BLaER1 treated with 17β-estradiol and CSF1 and Interleukin-3, amounts not matched to agents 10 nM and 100 nM (cell line): ENCODE measurements around the gene PFKFB3.

Experiments
- H3K27ac ChIP-seq, 11 experiments: shearing (Covaris generic); formaldehyde crosslinking; 2 replicates each; pipeline ENCODE4 v1.8.1; 2022
- H3K27me3 ChIP-seq, 11 experiments: shearing (Covaris generic); formaldehyde crosslinking; 2 replicates each; pipeline ENCODE4 v1.8.1; 2022
- H3K36me3 ChIP-seq, 11 experiments: shearing (Covaris generic); formaldehyde crosslinking; 2 replicates each; pipeline ENCODE4 v1.8.1; 2022
- H3K4me1 ChIP-seq, 10 experiments: shearing (Covaris generic); formaldehyde crosslinking; 2 replicates each; pipeline ENCODE4 v1.8.1; 2022
- H3K4me2 ChIP-seq, 11 experiments: shearing (Covaris generic); formaldehyde crosslinking; 2 replicates each; pipeline ENCODE4 v1.8.1; 2022
- H3K4me3 ChIP-seq, 10 experiments: shearing (Covaris generic); formaldehyde crosslinking; 2 replicates each; pipeline ENCODE4 v1.8.1; 2022
- H3K9ac ChIP-seq, 11 experiments: shearing (Covaris generic); formaldehyde crosslinking; 2 replicates each; pipeline ENCODE4 v1.8.1; 2022
- H3K9me3 ChIP-seq, 11 experiments: shearing (Covaris generic); formaldehyde crosslinking; replicated peaks in 1 of 11; 2 replicates each; pipeline ENCODE4 v1.8.1; 2022
- H4K20me1 ChIP-seq, 11 experiments: shearing (Covaris generic); formaldehyde crosslinking; 2 replicates each; pipeline ENCODE4 v1.8.1; 2022
- Cebpa-rat ChIP-seq, 11 experiments: shearing (Covaris generic); IDR thresholded peaks; 2 replicates each; pipeline ENCODE4 v1.8.1; 2022

PFKFB3 gene

DNA sequence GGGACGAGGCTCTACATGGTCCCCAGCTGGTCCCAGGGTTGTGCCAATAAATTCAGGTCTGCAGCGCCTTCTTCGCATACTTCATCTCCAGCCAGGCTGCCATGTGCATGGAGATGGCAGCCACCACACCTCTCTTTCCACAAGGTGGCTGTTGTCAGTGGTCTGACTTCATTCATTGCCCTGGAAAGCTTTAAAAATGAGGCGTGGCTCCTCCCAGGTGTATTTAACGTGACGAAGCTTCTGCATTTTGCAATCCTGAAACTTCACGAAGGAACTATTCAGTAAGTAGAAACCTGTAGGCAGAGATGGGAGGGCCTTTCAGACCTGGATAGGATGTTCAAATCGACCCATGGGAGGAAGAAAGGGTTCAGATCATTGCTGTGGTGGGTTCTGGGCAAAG, 53.7 kb downstream of the PFKFB3 start:
- no peak for TF ChIP-seq Cebpa-rat (IDR thresholded peaks at IDR 0.05)
- Histone ChIP-seq H3K4me1 (peaks cover 12 to 50% (median 26%) of the 10 kb centered on the region in 10 experiments; a peak in 18 of 20 replicates), H4K20me1 (no peaks in the 10 kb centered on the region), H3K4me3 (no peak overlapping the region), H3K36me3 (peaks cover 0 to 48% (median 12%) of the 10 kb centered on the region in 11 experiments; a peak in 13 of 22 replicates), H3K27me3 (no peaks in the 10 kb centered on the region), H3K27ac (peak overlapping the region in 4 of 11 experiments; percentile 20 to 86 (median 54); a peak in 3 of 22 replicates), H3K4me2 (peak overlapping the region in 7 of 11 experiments; percentile 1 to 21 (median 20); a peak in 7 of 22 replicates), H3K9me3 (peaks cover 10 to 33% (median 26%) of the 10 kb centered on the region in 11 experiments), H3K9ac (no peak overlapping the region)

DNA sequence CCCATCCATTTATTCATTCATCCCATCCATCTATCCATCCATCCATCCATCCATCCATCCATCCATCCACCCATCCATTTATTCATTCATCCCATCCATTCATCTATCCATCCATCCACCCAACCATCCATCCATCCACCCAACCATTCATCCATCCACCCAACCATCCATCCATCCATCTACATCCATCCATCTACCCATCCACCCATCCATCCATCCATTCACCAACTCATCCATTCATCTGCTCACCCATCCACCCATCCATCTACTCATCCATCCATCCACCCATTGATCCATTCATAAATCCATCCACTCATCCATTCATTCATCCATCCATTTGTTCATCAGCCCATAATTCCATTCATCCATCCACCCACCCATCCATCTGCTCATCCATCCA, 56.4 kb downstream of the PFKFB3 start:
- Histone ChIP-seq H3K27me3 (no peaks in the 10 kb centered on the region), H3K36me3 (peaks cover 2 to 40% (median 17%) of the 10 kb centered on the region in 11 experiments; a peak in 14 of 22 replicates), H4K20me1 (no peaks in the 10 kb centered on the region), H3K9me3 (peaks cover 30 to 60% (median 51%) of the 10 kb centered on the region in 11 experiments), H3K27ac (peak overlapping the region in 5 of 11 experiments; percentile 67 to 86 (median 84); a peak in 10 of 22 replicates), H3K9ac (no peak overlapping the region), H3K4me1 (peaks cover 10 to 48% (median 26%) of the 10 kb centered on the region in 10 experiments; a peak in 18 of 20 replicates), H3K4me3 (no peak overlapping the region), H3K4me2 (peak overlapping the region in 9 of 11 experiments; percentile 23 to 72 (median 61); a peak in 14 of 22 replicates)
- TF ChIP-seq Cebpa-rat (IDR thresholded peaks at IDR 0.05), result no peak

DNA sequence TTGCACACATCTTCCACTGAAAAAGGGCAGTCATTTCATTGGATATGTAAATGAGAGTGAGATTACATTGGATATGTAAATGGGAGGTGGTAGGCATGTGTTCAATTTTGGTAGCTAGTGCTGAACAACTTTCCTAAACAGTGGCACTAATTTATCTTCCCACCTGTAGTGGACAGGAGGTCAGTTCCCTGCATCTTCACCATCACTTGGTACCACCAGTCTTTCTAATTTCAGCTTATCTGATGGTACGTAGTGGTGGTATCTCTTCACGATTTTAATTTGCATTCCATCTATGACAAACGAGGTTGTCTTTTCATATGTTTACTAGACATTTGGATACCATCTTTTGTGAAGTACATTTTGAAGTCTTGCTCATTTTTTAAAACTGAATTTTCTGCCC, 58.1 kb downstream of the PFKFB3 start:
- TF ChIP-seq Cebpa-rat (IDR thresholded peaks at IDR 0.05), result no peak
- Histone ChIP-seq H3K4me3 (peak overlapping the region in 1 of 10 experiments; percentile 17; a peak in 1 of 20 replicates), H3K36me3 (peaks cover 2 to 26% (median 10%) of the 10 kb centered on the region in 11 experiments; a peak in 13 of 22 replicates), H4K20me1 (no peaks in the 10 kb centered on the region), H3K9ac (peak overlapping the region in 5 of 11 experiments; percentile 7 to 69 (median 53); a peak in 9 of 22 replicates), H3K4me1 (peaks cover 8 to 48% (median 26%) of the 10 kb centered on the region in 10 experiments; a peak in 17 of 20 replicates), H3K27me3 (no peaks in the 10 kb centered on the region), H3K4me2 (peak overlapping the region in 5 of 11 experiments; percentile 56 to 72 (median 61); a peak in 11 of 22 replicates), H3K27ac (peak overlapping the region in 9 of 11 experiments; percentile 10 to 86 (median 70); a peak in 17 of 22 replicates), H3K9me3 (peaks cover 30 to 59% (median 51%) of the 10 kb centered on the region in 11 experiments)

DNA sequence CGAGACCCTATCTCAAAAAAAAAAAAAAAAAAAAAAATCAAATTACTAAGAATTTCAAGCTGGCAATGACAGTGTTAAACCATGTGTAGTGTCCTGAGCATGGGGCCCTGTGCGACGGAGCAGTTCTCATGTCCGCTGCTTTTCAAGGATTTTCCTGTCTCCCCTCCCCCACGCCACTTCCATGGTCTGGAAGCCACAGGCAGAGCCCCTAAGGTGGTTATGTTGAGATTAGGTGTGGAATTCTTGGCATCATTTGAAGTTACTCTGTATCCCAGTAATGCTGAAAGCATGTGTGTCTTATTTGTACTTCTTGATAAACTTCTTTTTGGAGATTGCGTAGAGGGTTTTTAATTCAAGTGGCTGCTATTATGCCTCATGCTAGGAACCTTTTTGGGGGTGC, 65.2 kb downstream of the PFKFB3 start:
- H4K20me1 ChIP-seq, result no peaks in the 10 kb centered on the region
- peaks cover 7 to 12% (median 11%) of the 10 kb centered on the region in 11 experiments for H3K9me3 ChIP-seq
- peak overlapping the region in 3 of 11 experiments; percentile 40 to 64 (median 63); a peak in 5 of 22 replicates for H3K27ac ChIP-seq
- peaks cover 0 to 9% (median 0%) of the 10 kb centered on the region in 11 experiments; a peak in 3 of 22 replicates for H3K36me3 ChIP-seq
- H3K4me3 ChIP-seq, result no peak overlapping the region
- TF ChIP-seq Cebpa-rat (IDR thresholded peaks at IDR 0.05), result no peak
- H3K4me1 ChIP-seq, result peaks cover 15 to 68% (median 39%) of the 10 kb centered on the region in 10 experiments; a peak in 19 of 20 replicates
- no peaks in the 10 kb centered on the region for H3K27me3 ChIP-seq
- peak overlapping the region in 4 of 11 experiments; percentile 53 to 80 (median 68); a peak in 8 of 22 replicates for H3K4me2 ChIP-seq
- H3K9ac ChIP-seq, result peak overlapping the region in 2 of 11 experiments; percentile 5 to 46; a peak in 2 of 22 replicates

DNA sequence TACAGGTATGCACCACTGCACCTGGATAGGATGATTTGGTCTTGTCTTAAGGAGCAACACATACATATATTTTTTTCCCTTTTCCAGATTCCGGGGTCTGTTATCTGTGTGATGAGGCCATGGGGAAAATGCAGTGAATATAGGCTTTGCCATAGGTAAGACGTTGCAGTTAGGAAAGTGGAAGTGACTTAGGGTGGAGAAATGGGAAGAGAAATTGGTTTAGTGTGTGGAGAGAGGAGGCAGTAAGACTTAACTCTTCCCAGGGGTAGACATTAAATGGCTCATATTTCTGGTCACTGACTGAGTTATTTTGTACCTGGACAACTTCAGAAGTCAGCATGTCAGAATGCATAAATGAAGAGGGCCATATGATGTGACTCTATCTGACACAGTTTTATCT, 66.7 kb downstream of the PFKFB3 start:
- Histone ChIP-seq H3K36me3 (no peaks in the 10 kb centered on the region), H3K4me2 (peak overlapping the region; percentile 35 to 86 (median 73); a peak in 21 of 22 replicates), H3K4me1 (peaks cover 15 to 83% (median 40%) of the 10 kb centered on the region in 10 experiments; a peak in 19 of 20 replicates)

DNA sequence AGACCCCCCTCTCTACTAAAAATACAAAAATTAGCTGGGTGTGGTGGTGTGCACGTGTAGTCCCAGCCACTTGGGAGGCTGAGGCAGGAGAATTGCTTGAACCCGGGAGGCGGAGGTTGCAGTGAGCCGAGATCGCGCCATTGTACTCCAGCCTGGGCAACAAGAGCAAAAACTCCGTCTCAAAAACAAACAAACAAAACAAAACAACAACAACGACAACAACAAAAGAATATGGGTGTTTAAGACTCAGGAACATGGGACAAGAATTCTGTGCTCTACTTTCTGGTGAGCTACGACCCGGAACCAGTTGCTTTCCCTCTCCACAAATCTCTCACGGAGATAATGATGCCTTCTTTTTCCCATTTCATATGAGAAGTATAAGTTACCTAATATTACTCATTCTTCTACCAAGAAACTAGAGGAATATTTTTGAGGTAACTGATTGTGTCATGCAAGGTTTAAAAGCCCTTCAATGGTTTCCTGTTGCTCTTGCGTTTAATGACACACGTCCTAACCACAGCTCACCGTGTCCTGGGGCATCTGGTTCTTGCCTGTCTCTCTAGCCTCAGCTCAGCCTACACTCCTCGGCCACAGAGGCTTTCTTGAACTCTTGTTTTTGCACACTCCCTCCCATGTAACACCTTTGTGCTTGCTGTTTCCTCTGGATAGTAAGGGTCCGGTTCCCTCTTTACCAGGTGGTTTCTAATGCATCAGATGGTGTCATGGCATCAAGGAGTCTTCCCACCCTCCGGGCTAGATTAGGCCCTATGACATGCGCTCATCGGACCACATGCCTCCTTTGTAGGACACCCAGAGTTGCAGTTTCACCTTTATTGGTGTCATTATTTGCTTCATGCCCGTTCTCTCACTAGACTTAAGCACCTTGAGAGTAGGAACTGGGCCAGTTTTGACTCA, 67.5 kb downstream of the PFKFB3 start:
- H3K4me2 ChIP-seq, result peak overlapping the region; percentile 35 to 86 (median 73)
- no peak overlapping the region for H3K9ac ChIP-seq
- H4K20me1 ChIP-seq, result no peaks in the 10 kb centered on the region
- peak in 1 of 11 experiments; percentile 57; a peak in 2 of 22 replicates for TF ChIP-seq Cebpa-rat (IDR thresholded peaks at IDR 0.05)
- H3K4me1 ChIP-seq, result peaks cover 20 to 91% (median 48%) of the 10 kb centered on the region in 10 experiments; a peak in 19 of 20 replicates
- no peak overlapping the region for H3K4me3 ChIP-seq
- no peaks in the 10 kb centered on the region for H3K27me3 ChIP-seq
- no peaks in the 10 kb centered on the region for H3K36me3 ChIP-seq
- H3K27ac ChIP-seq, result peak overlapping the region in 10 of 11 experiments; percentile 8 to 67 (median 36); a peak in 15 of 22 replicates
- H3K9me3 ChIP-seq, result peaks cover 0 to 9% (median 0%) of the 10 kb centered on the region in 11 experiments; a peak in 3 of 22 replicates

More for the DNA sequence above, 66.7 kb downstream of the PFKFB3 start:
- peak overlapping the region in 6 of 11 experiments; percentile 10 to 67 (median 44); a peak in 8 of 22 replicates for H3K27ac ChIP-seq
- H3K9ac ChIP-seq, result no peak overlapping the region
- no peaks in the 10 kb centered on the region for H4K20me1 ChIP-seq
- no peak for TF ChIP-seq Cebpa-rat (IDR thresholded peaks at IDR 0.05)
- no peaks in the 10 kb centered on the region for H3K27me3 ChIP-seq
- H3K4me3 ChIP-seq, result no peak overlapping the region
- H3K9me3 ChIP-seq, result peaks cover 0 to 1% (median 0%) of the 10 kb centered on the region in 11 experiments; a peak in 1 of 22 replicates

DNA sequence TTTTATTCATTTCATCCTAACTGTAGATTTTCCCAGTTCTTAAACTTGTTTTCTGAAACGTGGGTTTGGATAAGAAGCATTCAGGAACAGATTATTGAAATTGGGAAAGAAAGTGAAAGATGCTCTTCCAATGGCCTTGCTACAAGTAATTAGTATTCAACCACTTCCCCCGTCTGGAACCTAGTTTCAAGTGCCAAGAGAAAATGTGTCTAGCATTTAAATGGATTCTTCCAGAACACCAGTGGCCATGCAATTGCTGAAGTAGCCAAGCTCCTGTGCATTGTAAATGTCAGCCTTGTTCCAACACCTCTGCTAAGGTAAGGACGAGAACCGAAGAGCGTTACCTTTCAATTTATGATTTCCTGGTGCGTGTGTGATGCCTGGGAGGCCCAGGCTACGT, 68.2 kb downstream of the PFKFB3 start:
- no peak for TF ChIP-seq Cebpa-rat (IDR thresholded peaks at IDR 0.05)
- peak overlapping the region in 9 of 11 experiments; percentile 44 to 86 (median 74); a peak in 20 of 22 replicates for H3K4me2 ChIP-seq
- no peak overlapping the region for H3K4me3 ChIP-seq
- no peaks in the 10 kb centered on the region for H4K20me1 ChIP-seq
- no peaks in the 10 kb centered on the region for H3K36me3 ChIP-seq
- H3K4me1 ChIP-seq, result peaks cover 21 to 96% (median 55%) of the 10 kb centered on the region in 10 experiments; a peak in 19 of 20 replicates
- H3K27ac ChIP-seq, result peak overlapping the region in 7 of 11 experiments; percentile 8 to 67 (median 39); a peak in 7 of 22 replicates
- no peaks in the 10 kb centered on the region for H3K27me3 ChIP-seq
- peaks cover 0 to 12% (median 0%) of the 10 kb centered on the region in 11 experiments; a peak in 3 of 22 replicates for H3K9me3 ChIP-seq
- no peak overlapping the region for H3K9ac ChIP-seq

DNA sequence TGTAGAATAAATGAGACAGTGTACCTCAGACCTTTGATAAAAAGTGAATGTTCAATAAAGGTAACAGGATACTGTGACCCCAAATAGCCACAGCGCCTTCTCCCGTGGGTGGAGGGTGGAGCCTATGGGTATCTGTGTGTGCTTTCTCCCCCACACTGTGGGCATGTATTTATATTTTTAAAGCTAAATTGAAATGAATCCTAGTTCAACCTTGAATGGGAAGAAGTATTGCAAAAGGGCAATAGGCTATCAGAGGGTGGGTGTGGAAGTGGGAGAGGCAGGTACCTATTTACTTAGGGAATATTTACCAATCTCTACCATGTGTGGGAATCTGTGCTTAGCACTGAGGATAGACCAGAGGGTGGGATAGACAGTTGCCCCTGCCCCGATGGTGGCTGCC, 68.9 kb downstream of the PFKFB3 start:
- no peaks in the 10 kb centered on the region for H4K20me1 ChIP-seq
- H3K9me3 ChIP-seq, result peaks cover 0 to 12% (median 0%) of the 10 kb centered on the region in 11 experiments; a peak in 5 of 22 replicates
- no peaks in the 10 kb centered on the region for H3K27me3 ChIP-seq
- peak overlapping the region in 4 of 11 experiments; percentile 6 to 67 (median 35); a peak in 4 of 22 replicates for H3K27ac ChIP-seq
- H3K4me3 ChIP-seq, result no peak overlapping the region
- TF ChIP-seq Cebpa-rat (IDR thresholded peaks at IDR 0.05), result no peak
- no peaks in the 10 kb centered on the region; a peak in 2 of 22 replicates for H3K36me3 ChIP-seq
- H3K4me2 ChIP-seq, result peak overlapping the region in 7 of 11 experiments; percentile 35 to 86 (median 74); a peak in 12 of 22 replicates
- peaks cover 21 to 98% (median 55%) of the 10 kb centered on the region in 10 experiments; a peak in 19 of 20 replicates for H3K4me1 ChIP-seq
- no peak overlapping the region for H3K9ac ChIP-seq
